ENCODE measurements around the gene SLC25A44. TPM values are rescaled to one million over a fixed set of nuclear protein-coding genes. Genes with fewer than 3 reads are reported as not detected.

The SLC25A44 gene
- polyA plus RNA-seq, 1 donor from 2014 or later: 13.7 TPM

DNA sequence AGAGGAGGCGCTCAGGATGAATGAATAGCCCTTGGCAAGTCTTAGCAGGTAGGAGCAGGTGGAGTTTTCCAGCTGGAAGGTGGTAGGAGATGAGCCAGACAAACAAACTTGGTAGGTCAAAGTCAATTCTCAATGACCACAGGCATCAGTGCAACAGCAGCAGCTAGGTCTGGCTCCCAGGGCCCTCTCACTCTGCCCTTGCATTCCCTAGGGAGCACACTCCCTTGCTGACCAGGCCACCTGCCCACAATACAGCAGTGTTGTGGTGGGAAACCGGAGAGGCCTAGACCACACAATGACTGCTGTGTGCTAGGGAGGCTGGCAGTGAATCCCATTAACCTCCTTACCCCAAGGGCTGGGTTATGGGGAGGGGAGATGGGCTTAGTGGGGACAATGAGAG, 67.0 kb downstream of the SLC25A44 start:
- no peak overlapping the region for H3K4me2 ChIP-seq (ENCODE audit: low read length)
- H3K36me3 ChIP-seq (ENCODE audit: insufficient read depth, low read length): no peaks in the 10 kb centered on the region
- H3K27me3 ChIP-seq (ENCODE audit: insufficient read depth, low read depth, low read length): no peaks in the 10 kb centered on the region
- H3K4me3 ChIP-seq (ENCODE audit: low read length): no peak overlapping the region
- no peaks in the 10 kb centered on the region for H3K9me2 ChIP-seq (ENCODE audit: insufficient read depth, low read length)
- no peak overlapping the region for H3K9ac ChIP-seq (ENCODE audit: low read length)
- H3K79me2 ChIP-seq (replicated peaks; ENCODE audit: insufficient read depth, low read length): no peaks in the 10 kb centered on the region
- H3K9me3 ChIP-seq (ENCODE audit: low read length): no peaks in the 10 kb centered on the region
- no peak overlapping the region for H2AFZ ChIP-seq (ENCODE audit: low read depth, low read length)
- H3F3A ChIP-seq (ENCODE audit: insufficient read depth, low read length, poor library complexity, severe bottlenecking): no peaks in the 10 kb centered on the region
- H3K27ac ChIP-seq (ENCODE audit: low read length): no peak overlapping the region
- H4K20me1 ChIP-seq (ENCODE audit: insufficient read depth): no peaks in the 10 kb centered on the region
- TF ChIP-seq MXI1 (conservative IDR thresholded peaks at IDR 0.05; ENCODE audit: poor library complexity, severe bottlenecking): no peak
- TF ChIP-seq REST (IDR thresholded peaks at IDR 0.05; ENCODE audit: borderline replicate concordance): no peak
- TF ChIP-seq POLR2AphosphoS5 (IDR thresholded peaks at IDR 0.05): no peak
- TF ChIP-seq, protein P1, sequence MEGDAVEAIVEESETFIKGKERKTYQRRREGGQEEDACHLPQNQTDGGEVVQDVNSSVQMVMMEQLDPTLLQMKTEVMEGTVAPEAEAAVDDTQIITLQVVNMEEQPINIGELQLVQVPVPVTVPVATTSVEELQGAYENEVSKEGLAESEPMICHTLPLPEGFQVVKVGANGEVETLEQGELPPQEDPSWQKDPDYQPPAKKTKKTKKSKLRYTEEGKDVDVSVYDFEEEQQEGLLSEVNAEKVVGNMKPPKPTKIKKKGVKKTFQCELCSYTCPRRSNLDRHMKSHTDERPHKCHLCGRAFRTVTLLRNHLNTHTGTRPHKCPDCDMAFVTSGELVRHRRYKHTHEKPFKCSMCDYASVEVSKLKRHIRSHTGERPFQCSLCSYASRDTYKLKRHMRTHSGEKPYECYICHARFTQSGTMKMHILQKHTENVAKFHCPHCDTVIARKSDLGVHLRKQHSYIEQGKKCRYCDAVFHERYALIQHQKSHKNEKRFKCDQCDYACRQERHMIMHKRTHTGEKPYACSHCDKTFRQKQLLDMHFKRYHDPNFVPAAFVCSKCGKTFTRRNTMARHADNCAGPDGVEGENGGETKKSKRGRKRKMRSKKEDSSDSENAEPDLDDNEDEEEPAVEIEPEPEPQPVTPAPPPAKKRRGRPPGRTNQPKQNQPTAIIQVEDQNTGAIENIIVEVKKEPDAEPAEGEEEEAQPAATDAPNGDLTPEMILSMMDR (IDR thresholded peaks at IDR 0.05; ENCODE audit: poor library complexity, severe bottlenecking): no peak
- no peak for TF ChIP-seq EZH2 (IDR thresholded peaks at IDR 0.05; ENCODE audit: borderline replicate concordance, insufficient read depth, low read length, poor library complexity, severe bottlenecking)
- TF ChIP-seq TAF1 (IDR thresholded peaks at IDR 0.05; ENCODE audit: low read depth): no peak
- no peak for TF ChIP-seq EP300 (conservative IDR thresholded peaks at IDR 0.05; ENCODE audit: poor library complexity, severe bottlenecking)
- no peak for TF ChIP-seq SMC3 (conservative IDR thresholded peaks at IDR 0.05; ENCODE audit: poor library complexity)
- no peak for TF ChIP-seq RAD21 (conservative IDR thresholded peaks at IDR 0.05)

Small RNAs within 50 kb of the gene (small RNA-seq; reads per million reads assigned to genes)
- 0 to 0.03 (median 0) reads per million in 3 experiments for gene RF00568

Other genes starting within 250 kb of the SLC25A44 start
- 45.1 and 59.6 TPM in 2 replicates for gene ARHGEF2, start 215.6 kb upstream of the SLC25A44 start, polyA plus RNA-seq
- 440 and 473 TPM in 2 replicates for gene SSR2, start 173.2 kb upstream of the SLC25A44 start, polyA plus RNA-seq
- 34.9 and 39.3 TPM in 2 replicates for gene UBQLN4, start 140.3 kb upstream of the SLC25A44 start, polyA plus RNA-seq
- gene LAMTOR2, start 139.3 kb upstream of the SLC25A44 start, polyA plus RNA-seq: 81.3 and 82.6 TPM in 2 replicates
- 1.3 TPM in 1 of 2 replicates, not detected in the other for gene RAB25, start 132.9 kb upstream of the SLC25A44 start, polyA plus RNA-seq
- gene MEX3A, start 111.6 kb upstream of the SLC25A44 start, polyA plus RNA-seq: 39.8 and 44.4 TPM in 2 replicates
- 90.7 and 103 TPM in 2 replicates for gene LMNA, start 79.4 kb upstream of the SLC25A44 start, polyA plus RNA-seq
- 17.1 and 38.4 TPM in 2 replicates for gene SEMA4A, start 40.5 kb upstream of the SLC25A44 start, polyA plus RNA-seq
- gene PMF1, start 18.9 kb downstream of the SLC25A44 start, polyA plus RNA-seq: 97.0 and 98.7 TPM in 2 replicates
- 1.9 and 2.5 TPM in 2 replicates for gene BGLAP, start 48.1 kb downstream of the SLC25A44 start, polyA plus RNA-seq
- gene PAQR6, start 54.0 kb downstream of the SLC25A44 start, polyA plus RNA-seq: 16.8 and 27.3 TPM in 2 replicates
- gene SMG5, start 88.7 kb downstream of the SLC25A44 start, polyA plus RNA-seq: 57.3 and 84.4 TPM in 2 replicates
- 5.9 and 6.8 TPM in 2 replicates for gene TMEM79, start 90.2 kb downstream of the SLC25A44 start, polyA plus RNA-seq
- 3.3 and 4.1 TPM in 2 replicates for gene GLMP, start 101.6 kb downstream of the SLC25A44 start, polyA plus RNA-seq
- gene VHLL, start 105.2 kb downstream of the SLC25A44 start, polyA plus RNA-seq: 1.4 and 1.8 TPM in 2 replicates
- gene CCT3, start 144.2 kb downstream of the SLC25A44 start, polyA plus RNA-seq: 288 and 326 TPM in 2 replicates
- not detected in 2 replicates for gene TSACC, start 144.4 kb downstream of the SLC25A44 start, polyA plus RNA-seq
- not detected in 2 replicates for gene RHBG, start 175.1 kb downstream of the SLC25A44 start, polyA plus RNA-seq